HepG2 (cell line): ENCODE data around the gene GRIA2. TPM values are rescaled to one million over a fixed set of nuclear protein-coding genes. Genes with fewer than 3 reads are reported as not detected.

Experiments
- ATAC-seq: fragments of 200-7000 bp; cut with Tn5 transposase; 3 replicates; pipeline ENCODE4 v1.9.1; 2020; ENCODE audit warnings: mild to moderate bottlenecking, moderate library complexity
- BruUV-seq: library from RNA; stranded (reverse); fragments of 400-500 nt; replicated peaks from 2 replicates; lab custom pipeline; 2021; lab: Mats Ljungman, UMichigan
- CTCF ChIA-PET: fragments of 300-600 bp; formaldehyde crosslinking; extraction: SDS; loops from one replicate; lab custom pipeline; 2021; ENCODE audit warnings: low total read pairs, inconsistent platforms, low intra/inter-chr PET ratio; lab: Yijun Ruan, JAX
- POLR2A ChIA-PET: fragments of 350-600 bp; sonication (Branson Sonifier 250); formaldehyde crosslinking; loops from one replicate; lab custom pipeline; 2020; ENCODE audit warnings: antibody characterized with exemption, inconsistent platforms; lab: Yijun Ruan, JAX
- DNase-seq: peaks from one replicate; pipeline ENCODE4 v3.0.0-alpha.2; 2015; ENCODE audit warnings: low spot score
- FAIRE-seq: peaks from 3 replicates; lab custom pipeline; 2011; peaks lifted over from hg19 to GRCh38; lab: Jason Lieb, UNC
- H2AFZ ChIP-seq: one replicate; pipeline ENCODE4 v1.6.1; 2011; ENCODE audit warnings: low read length, inconsistent platforms
- H3K27ac ChIP-seq: fragments of 300-600 bp; 3 replicates; pipeline ENCODE4 v1.8.0; 2011; ENCODE audit warnings: mixed run types, mild to moderate bottlenecking, mixed read lengths, low read length, inconsistent platforms; ENCODE audit not compliant: insufficient read depth; ENCODE audit errors: extremely low read length
- H3K27me3 ChIP-seq, 2 experiments: fragments of 200-600 bp in 1 of 2; 2 replicates in 1 of 2; 3 replicates in 1 of 2; pipeline versions ENCODE4 v1.6.0 to v1.8.0; 2011; ENCODE audit warnings: low read length in 2 of 2, mild to moderate bottlenecking in 2 of 2, moderate library complexity in 2 of 2, inconsistent platforms in 1 of 2; ENCODE audit not compliant: insufficient read depth in 2 of 2, control insufficient read depth in 1 of 2
- H3K36me3 ChIP-seq, 2 experiments: fragments of 200-600 bp in 1 of 2; replicated peaks in 1 of 2; 2 replicates in 1 of 2; 3 replicates in 1 of 2; pipeline versions ENCODE4 v1.5.1 to v1.8.0; 2011; ENCODE audit warnings: low read length in 2 of 2, inconsistent platforms in 1 of 2; ENCODE audit not compliant: insufficient read depth in 2 of 2, control insufficient read depth in 1 of 2
- H3K4me1 ChIP-seq: 2 replicates; pipeline ENCODE4 v1.5.1; 2012; ENCODE audit warnings: low read length, inconsistent platforms; ENCODE audit not compliant: insufficient read depth
- H3K4me2 ChIP-seq: 2 replicates; pipeline ENCODE4 v1.6.0; 2011; ENCODE audit warnings: low read depth, low read length, inconsistent platforms
- H3K4me3 ChIP-seq, 3 experiments: fragments of 200-600 bp in 1 of 3; sonication (generic), shearing (Covaris generic) in 1 of 3; replicated peaks in 1 of 3; 2 replicates each; pipeline ENCODE4 v1.5.1; 2011 to 2016; ENCODE audit warnings: low read length in 3 of 3, inconsistent platforms in 2 of 3, low read depth in 2 of 3, mild to moderate bottlenecking in 2 of 3, control low read depth in 1 of 3, mixed read lengths in 1 of 3; ENCODE audit not compliant: insufficient read depth in 1 of 3
- H3K79me2 ChIP-seq: one replicate; pipeline ENCODE4 v1.6.1; 2011; ENCODE audit warnings: low read length, inconsistent platforms; ENCODE audit not compliant: insufficient read depth
- H3K9ac ChIP-seq: 2 replicates; pipeline ENCODE4 v1.6.0; 2011; ENCODE audit warnings: mild to moderate bottlenecking, low read depth, low read length, inconsistent platforms; ENCODE audit not compliant: insufficient read depth
- H3K9me3 ChIP-seq: 2 replicates; pipeline ENCODE4 v1.5.1; 2012; ENCODE audit warnings: mild to moderate bottlenecking, low read length
- H4K20me1 ChIP-seq: 2 replicates; pipeline ENCODE4 v1.6.0; 2011; ENCODE audit warnings: inconsistent platforms, mild to moderate bottlenecking, low read length, moderate library complexity; ENCODE audit not compliant: insufficient read depth
- ASH2L ChIP-seq: fragments of 300-600, 200-600 bp; sonication (generic); IDR thresholded peaks from 2 replicates; pipeline ENCODE4 v1.7.0; 2017; ENCODE audit warnings: low read depth, mild to moderate bottlenecking, moderate library complexity, mixed read lengths, low read length; ENCODE audit not compliant: insufficient read length
- MAFF ChIP-seq: IDR thresholded peaks from 2 replicates; pipeline ENCODE4 v1.6.1; 2011; ENCODE audit warnings: low read depth, low read length, improper control_type of control experiment
- MAFK ChIP-seq, 2 experiments: IDR thresholded peaks in 1 of 2; conservative IDR thresholded peaks in 1 of 2; 2 replicates each; pipeline ENCODE4 v1.6.1; 2011; ENCODE audit warnings: improper control_type of control experiment in 2 of 2, low read length in 2 of 2
- MIER3 ChIP-seq: IDR thresholded peaks from 2 replicates; pipeline ENCODE4 v1.6.1; 2016; ENCODE audit warnings: missing compliant biosample characterization, borderline replicate concordance
- TFAP4 ChIP-seq: sonication (generic); IDR thresholded peaks from 2 replicates; pipeline ENCODE4 v1.6.1; 2016; ENCODE audit warnings: low read depth, borderline replicate concordance
- TGIF2 ChIP-seq: IDR thresholded peaks from 2 replicates; pipeline ENCODE4 v1.6.1; 2016; ENCODE audit warnings: control low read depth, missing compliant biosample characterization
- ZNF280D ChIP-seq: sonication (generic); formaldehyde crosslinking; IDR thresholded peaks from 2 replicates; pipeline ENCODE4 v1.5.1; 2020; ENCODE audit warnings: mild to moderate bottlenecking, missing genetic modification reagents
- WGBS: methylation state at CpG from one replicate; pipeline ENCODE4 v1.1.6; 2017; ENCODE audit warnings: low lambda C conversion rate; 5-methylcytosine and 5-hydroxymethylcytosine counted together
- in situ Hi-C: cut with HindIII; loops from 2 replicates; pipeline ENCODE4 v1.10.0; 2017; ENCODE audit warnings: low pct_unique_long_range_greater_than_20kb; ENCODE audit not compliant: extremely low pct_ligation_motif_present
- intact Hi-C: fragments of 100-400 bp; cut with micrococcal nuclease; formaldehyde crosslinking; loops from one replicate; pipeline ENCODE4 v1.10.0; 2022; ENCODE audit not compliant: unreplicated experiment
- polyA plus RNA-seq, 8 experiments: library from polyadenylated mRNA; depleted of rRNA in 3 of 8; stranded (reverse) in 7 of 8; unstranded in 1 of 8; fragments of >200 nt; fragmentation: Illumina TruSeq in 4 of 8; extraction: Trizol in 4 of 8; gene quantifications; 2 replicates each; pipeline versions ENCODE4 v1.2.1 to v1.2.3, GENCODE V29; 2011 to 2016; ENCODE audit warnings: low read depth in 4 of 8, missing spikeins in 1 of 8, mixed read lengths in 1 of 8; ENCODE audit not compliant: insufficient read depth in 1 of 8
- total RNA-seq, 5 experiments: library from RNA; depleted of rRNA; stranded (reverse); fragments of >200 nt; fragmentation: Illumina TruSeq; extraction: Trizol; gene quantifications; 2 replicates each; pipeline ENCODE4 v1.2.3, GENCODE V29; 2016; ENCODE audit warnings: low read depth in 1 of 5
- TF ChIP-seq, protein P1 (sequence below): sonication (generic); formaldehyde crosslinking; IDR thresholded peaks from 2 replicates; pipeline ENCODE4 v1.4.0; 2020; ENCODE audit warnings: missing genetic modification reagents, borderline replicate concordance

Gene GRIA2
- total and polyA plus RNA-seq, 2 of the 13 experiments (the other 11 are each of a cell fraction or from before 2014, with no cell fraction given), result not detected

- TF ChIP-seq TFAP4, result no peak
- TF ChIP-seq ASH2L, result no peak
Observed at GRCh38 chr4:157315968-157316367, 95.4 kb downstream of the GRIA2 start (continued).

DNA sequence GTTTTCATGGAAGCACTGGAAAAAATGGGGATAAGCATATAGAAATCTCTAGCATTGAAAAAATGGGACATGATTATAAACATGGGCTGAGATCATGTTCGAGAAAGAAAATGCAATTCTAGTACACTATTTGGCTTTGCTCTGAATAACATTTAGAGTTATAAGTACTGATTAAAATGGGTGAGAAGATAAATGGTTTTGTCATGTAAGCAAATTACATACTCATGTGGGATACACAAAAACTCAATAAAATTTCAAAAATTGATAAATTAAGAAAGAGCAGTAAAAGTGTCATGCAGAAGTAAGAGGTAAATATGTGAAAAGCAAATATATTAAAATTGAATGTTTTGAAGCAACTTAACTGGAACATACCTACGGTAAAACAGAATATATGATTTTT lies 99.6 kb downstream of the GRIA2 start:
- Histone ChIP-seq H3K4me1 (no peaks in the 10 kb centered on the region), H3K9me3 (no peaks in the 10 kb centered on the region), H3K9ac (no peak overlapping the region), H3K36me3 (no peaks in the 10 kb centered on the region), H3K27ac (no peak overlapping the region), H3K79me2 (no peaks in the 10 kb centered on the region), H3K4me3 (no peak overlapping the region), H3K27me3 (no peaks in the 10 kb centered on the region), H4K20me1 (no peaks in the 10 kb centered on the region), H3K4me2 (no peak overlapping the region), H2AFZ (no peak overlapping the region)
- BruUV-seq, result no TSS peak
- no peak for ATAC-seq
- TF ChIP-seq MAFK (conservative IDR thresholded peaks at IDR 0.05 in 1 of 2, IDR thresholded peaks at IDR 0.05 in 1 of 2; ENCODE audit: low read length in 2 of 2), result peak; percentile 55 to 79; a peak in 3 of 4 replicates
- peak; percentile 64 for TF ChIP-seq MAFF
- no peak for TF ChIP-seq MIER3 (CRISPR knock-in tag)
- in situ Hi-C loops (no loop called here), intact Hi-C loops (no loop called here)
- FAIRE-seq, result no peak
- ChIA-PET POLR2A (no interaction called here), CTCF (no interaction called here)
- WGBS, result 1% methylated on average over 2 of the region's 2 CpGs
- DNase-seq, result no peak

GRCh38 chr4:157327666-157328065 lies 107.1 kb downstream of the GRIA2 start:
- ATAC-seq, result no peak
- 26% methylated on average over 2 of the region's 2 CpGs for WGBS
- no peak for DNase-seq
- no peak overlapping the region for H3K4me3 ChIP-seq
- H3K27me3 ChIP-seq, result no peaks in the 10 kb centered on the region
- FAIRE-seq, result no peak
- no peak overlapping the region for H2AFZ ChIP-seq
- H3K4me1 ChIP-seq, result no peaks in the 10 kb centered on the region
- H4K20me1 ChIP-seq, result no peaks in the 10 kb centered on the region
- no peaks in the 10 kb centered on the region for H3K9me3 ChIP-seq
- H3K4me2 ChIP-seq, result no peak overlapping the region
- ChIA-PET POLR2A (no interaction called here), CTCF (no interaction called here)
- BruUV-seq, result no TSS peak
- no peak overlapping the region for H3K27ac ChIP-seq
- no peak overlapping the region for H3K9ac ChIP-seq
- in situ Hi-C loops (no loop called here), intact Hi-C loops (no loop called here)
- no peaks in the 10 kb centered on the region for H3K36me3 ChIP-seq
- H3K79me2 ChIP-seq, result no peaks in the 10 kb centered on the region
- TF ChIP-seq, protein P1, sequence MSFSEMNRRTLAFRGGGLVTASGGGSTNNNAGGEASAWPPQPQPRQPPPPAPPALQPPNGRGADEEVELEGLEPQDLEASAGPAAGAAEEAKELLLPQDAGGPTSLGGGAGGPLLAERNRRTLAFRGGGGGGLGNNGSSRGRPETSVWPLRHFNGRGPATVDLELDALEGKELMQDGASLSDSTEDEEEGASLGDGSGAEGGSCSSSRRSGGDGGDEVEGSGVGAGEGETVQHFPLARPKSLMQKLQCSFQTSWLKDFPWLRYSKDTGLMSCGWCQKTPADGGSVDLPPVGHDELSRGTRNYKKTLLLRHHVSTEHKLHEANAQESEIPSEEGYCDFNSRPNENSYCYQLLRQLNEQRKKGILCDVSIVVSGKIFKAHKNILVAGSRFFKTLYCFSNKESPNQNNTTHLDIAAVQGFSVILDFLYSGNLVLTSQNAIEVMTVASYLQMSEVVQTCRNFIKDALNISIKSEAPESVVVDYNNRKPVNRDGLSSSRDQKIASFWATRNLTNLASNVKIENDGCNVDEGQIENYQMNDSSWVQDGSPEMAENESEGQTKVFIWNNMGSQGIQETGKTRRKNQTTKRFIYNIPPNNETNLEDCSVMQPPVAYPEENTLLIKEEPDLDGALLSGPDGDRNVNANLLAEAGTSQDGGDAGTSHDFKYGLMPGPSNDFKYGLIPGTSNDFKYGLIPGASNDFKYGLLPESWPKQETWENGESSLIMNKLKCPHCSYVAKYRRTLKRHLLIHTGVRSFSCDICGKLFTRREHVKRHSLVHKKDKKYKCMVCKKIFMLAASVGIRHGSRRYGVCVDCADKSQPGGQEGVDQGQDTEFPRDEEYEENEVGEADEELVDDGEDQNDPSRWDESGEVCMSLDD (CRISPR knock-in tag), result no peak
- TF ChIP-seq TGIF2 (CRISPR knock-in tag), result no peak
- TF ChIP-seq ZNF280D (CRISPR knock-in tag), result no peak
